HEK293T (cell line): Measurements from ENCODE around the gene OGA.

Experiments
- BHLHE40 ChIP-seq: fragments of 450-650 bp; IDR thresholded peaks from 2 replicates; pipeline ENCODE4 v1.6.1; 2016; ENCODE audit warnings: mild to moderate bottlenecking, moderate library complexity, borderline replicate concordance
- ELF4 ChIP-seq: fragments of 450-650 bp; IDR thresholded peaks from 2 replicates; pipeline ENCODE4 v1.6.1; 2017; ENCODE audit warnings: antibody characterized with exemption
- FOXK2 ChIP-seq: fragments of 450-650 bp; IDR thresholded peaks from 2 replicates; pipeline ENCODE4 v1.6.1; 2016; ENCODE audit warnings: mild to moderate bottlenecking
- PKNOX1 ChIP-seq: fragments of 450-650 bp; IDR thresholded peaks from 2 replicates; pipeline ENCODE4 v1.6.1; 2016
- TARDBP ChIP-seq: fragments of 450-650 bp; IDR thresholded peaks from 2 replicates; pipeline ENCODE4 v1.6.1; 2016

DNA sequence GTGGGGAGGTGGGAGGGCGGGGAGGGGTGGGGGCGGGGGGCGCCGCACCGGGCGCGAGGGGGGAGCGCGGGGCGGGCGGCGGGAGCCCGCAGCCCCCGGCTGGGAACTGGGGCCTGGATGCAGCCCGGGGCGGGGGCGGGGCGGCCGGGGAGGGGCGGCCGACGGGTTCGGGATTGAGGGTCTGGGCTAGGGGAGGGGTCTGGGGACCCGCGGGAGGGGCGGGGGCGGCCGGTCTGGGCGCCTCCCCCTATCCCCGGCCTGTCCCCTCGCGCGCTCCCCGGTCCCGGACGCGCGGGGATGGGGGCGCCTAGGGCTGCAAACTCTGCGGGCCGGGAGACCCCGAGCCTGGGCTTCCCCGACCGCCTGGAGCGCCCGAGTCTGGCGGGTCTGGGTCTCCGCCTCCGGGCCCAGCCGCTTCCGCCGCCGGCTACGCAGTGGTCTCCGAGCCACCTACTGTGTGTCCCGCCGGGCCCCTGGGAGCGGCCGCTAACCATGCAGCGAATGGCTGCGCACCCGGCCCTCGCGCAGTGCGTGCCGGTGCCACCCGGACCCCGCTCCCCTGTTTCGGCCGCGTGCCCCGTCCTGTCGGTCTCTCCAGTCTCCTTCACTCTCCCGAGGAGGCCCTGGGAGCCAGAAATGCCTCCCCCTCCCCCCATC lies 42.0 kb downstream of the OGA start:
- TF ChIP-seq TARDBP: no peak
- TF ChIP-seq BHLHE40: no peak
- TF ChIP-seq ELF4: no peak
- TF ChIP-seq FOXK2: no peak
- no peak for TF ChIP-seq PKNOX1
